Neural cell (in vitro differentiated cells): Measurements from ENCODE around the gene FHOD3.
"Not testable (repeated sequence)": the region's sequence is repeated elsewhere in the genome, so short reads cannot be mapped to it uniquely, and the experiment has no call there.

Experiments
- POLR2AphosphoS5 ChIP-seq: IDR thresholded peaks from 2 replicates; pipeline ENCODE4 v1.6.1; 2012
- RAD21 ChIP-seq: fragments of 450-650 bp; conservative IDR thresholded peaks from 2 replicates; pipeline ENCODE4 v1.6.1; 2014; ENCODE audit warnings: antibody characterized with exemption, mild to moderate bottlenecking, moderate library complexity
- TAF1 ChIP-seq: IDR thresholded peaks from 2 replicates; pipeline ENCODE4 v1.6.1; 2012; ENCODE audit warnings: low read depth
- TF ChIP-seq, protein P1 (sequence below): fragments of 450-650 bp; IDR thresholded peaks from 2 replicates; pipeline ENCODE4 v1.5.1; 2014; ENCODE audit warnings: antibody characterized with exemption, mild to moderate bottlenecking, moderate library complexity; ENCODE audit not compliant: poor library complexity, severe bottlenecking

DNA sequence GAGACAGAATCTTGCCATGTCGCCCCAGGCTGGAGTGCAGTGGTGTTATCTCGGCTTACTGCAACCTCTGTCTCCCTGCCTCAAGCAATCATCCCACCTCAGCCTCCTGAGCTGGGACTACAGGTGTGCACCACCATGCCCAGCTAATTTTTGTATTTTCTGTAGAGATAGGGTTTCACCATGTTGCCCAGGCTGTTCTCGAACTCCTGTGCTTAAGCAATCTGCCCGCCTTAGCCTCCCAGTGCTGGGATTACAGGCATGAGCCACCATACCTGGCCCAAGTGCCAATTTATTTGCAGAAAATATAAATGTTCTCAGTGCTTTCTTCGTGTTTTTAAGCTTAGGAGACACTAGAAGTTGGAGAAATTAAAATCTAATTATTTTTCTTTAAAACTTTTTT lies 166.0 kb downstream of the FHOD3 start:
- TF ChIP-seq, protein P1, sequence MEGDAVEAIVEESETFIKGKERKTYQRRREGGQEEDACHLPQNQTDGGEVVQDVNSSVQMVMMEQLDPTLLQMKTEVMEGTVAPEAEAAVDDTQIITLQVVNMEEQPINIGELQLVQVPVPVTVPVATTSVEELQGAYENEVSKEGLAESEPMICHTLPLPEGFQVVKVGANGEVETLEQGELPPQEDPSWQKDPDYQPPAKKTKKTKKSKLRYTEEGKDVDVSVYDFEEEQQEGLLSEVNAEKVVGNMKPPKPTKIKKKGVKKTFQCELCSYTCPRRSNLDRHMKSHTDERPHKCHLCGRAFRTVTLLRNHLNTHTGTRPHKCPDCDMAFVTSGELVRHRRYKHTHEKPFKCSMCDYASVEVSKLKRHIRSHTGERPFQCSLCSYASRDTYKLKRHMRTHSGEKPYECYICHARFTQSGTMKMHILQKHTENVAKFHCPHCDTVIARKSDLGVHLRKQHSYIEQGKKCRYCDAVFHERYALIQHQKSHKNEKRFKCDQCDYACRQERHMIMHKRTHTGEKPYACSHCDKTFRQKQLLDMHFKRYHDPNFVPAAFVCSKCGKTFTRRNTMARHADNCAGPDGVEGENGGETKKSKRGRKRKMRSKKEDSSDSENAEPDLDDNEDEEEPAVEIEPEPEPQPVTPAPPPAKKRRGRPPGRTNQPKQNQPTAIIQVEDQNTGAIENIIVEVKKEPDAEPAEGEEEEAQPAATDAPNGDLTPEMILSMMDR, result not testable (repeated sequence)
- TF ChIP-seq RAD21, POLR2AphosphoS5, TAF1: not testable (repeated sequence)
